Right cardiac atrium (tissue), 5 donors: ENCODE data around the gene CHN2. TPM values are rescaled to one million over a fixed set of nuclear protein-coding genes. Genes with fewer than 3 reads are reported as not detected.

Source experiments
- ATAC-seq, 2 donors: fragments of 200-7000 bp; cut with Tn5 transposase; one replicate each; pipeline versions ENCODE4 v1.8.0 to v1.9.1; 2020; ENCODE audit warnings: moderate library complexity in 2 of 2, mild to moderate bottlenecking in 1 of 2
- DNase-seq, 3 donors: peaks; one replicate each; pipeline ENCODE4 v3.0.0-alpha.2; 2020
- H3K27ac ChIP-seq: one replicate; pipeline ENCODE4 v1.5.1; 2013; ENCODE audit warnings: mild to moderate bottlenecking, low read length, control low read depth, moderate library complexity
- H3K27me3 ChIP-seq: one replicate; pipeline ENCODE4 v1.6.1; 2013; ENCODE audit not compliant: control insufficient read depth, insufficient read depth
- H3K4me1 ChIP-seq: one replicate; pipeline ENCODE4 v1.6.1; 2013; ENCODE audit warnings: low read length; ENCODE audit not compliant: control insufficient read depth, insufficient read depth
- H3K4me3 ChIP-seq: one replicate; pipeline ENCODE4 v1.5.1; 2013; ENCODE audit warnings: low read length, control low read depth
- H3K9me3 ChIP-seq: one replicate; pipeline ENCODE4 v1.6.1; 2013; ENCODE audit warnings: low read length; ENCODE audit not compliant: control insufficient read depth
- WGBS: extraction: QIAGEN DNeasy Blood & Tissue Kit; methylation state at CpG from one replicate; pipeline ENCODE4 v1.1.7; 2013; 5-methylcytosine and 5-hydroxymethylcytosine counted together
- intact Hi-C, 4 donors: fragments of 100-400 bp; cut with DNase I; formaldehyde crosslinking; loops; one replicate each; pipeline versions ENCODE4 v1.11.0 to v1.14.0; 2022 to 2023
- polyA plus RNA-seq: library from polyadenylated mRNA; stranded (reverse); fragments of 200-250 nt; gene quantifications from one replicate; pipeline ENCODE4 v1.2.3, GENCODE V29; 2013
- total RNA-seq, 4 donors: library from RNA; stranded (reverse); fragmentation: NEBNext Ultra II Directional; extraction: Animal tissue kit (Norgen Biotek cat#: 25700); gene quantifications; one replicate each; pipeline ENCODE4 v1.2.1, GENCODE V29; 2021
- donor health status: healthy with polysubstance abuse.
- donor health status: DM: no; HTN: yes; CAD: no.
- donor health status: DM: no; HTN: no; CAD: no.
- donor health status: DM: no; HTN: yes; CAD: no; lungs with severe emphysema.
- donor health status: DM: yes; HTN: yes; CAD: no.

The CHN2 gene
- total and polyA plus RNA-seq, 5 donors: 2.0 to 6.4 (median 4.3) TPM

DNA sequence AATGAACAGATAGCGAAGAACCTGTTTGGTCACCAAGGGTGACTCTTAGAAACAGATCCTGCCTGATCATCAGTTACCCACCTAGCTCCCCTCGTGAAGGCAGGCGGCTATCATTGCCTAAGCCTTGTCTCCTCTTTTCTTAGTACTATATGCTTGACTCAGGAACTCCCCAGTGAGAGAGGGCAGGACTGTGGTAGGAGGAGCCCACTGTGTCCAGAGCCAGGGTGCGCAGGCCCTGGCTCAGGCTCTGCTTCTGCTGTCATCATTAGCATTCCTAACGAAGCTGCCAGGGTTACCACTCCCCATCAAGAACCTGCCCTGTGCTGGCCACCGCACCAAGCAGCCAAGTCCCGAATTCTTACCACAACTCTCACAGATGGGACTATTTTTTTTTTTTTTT lies 160.8 kb downstream of the CHN2 start:
- H3K27ac ChIP-seq: no peak overlapping the region
- H3K4me3 ChIP-seq: no peak overlapping the region
- ATAC-seq (no peak), DNase-seq (no peak)
- H3K9me3 ChIP-seq: no peaks in the 10 kb centered on the region
- 83% methylated on average over 7 of the region's 7 CpGs for WGBS
- no peaks in the 10 kb centered on the region for H3K27me3 ChIP-seq
- intact Hi-C loops: no loop called here
- H3K4me1 ChIP-seq: no peaks in the 10 kb centered on the region

DNA sequence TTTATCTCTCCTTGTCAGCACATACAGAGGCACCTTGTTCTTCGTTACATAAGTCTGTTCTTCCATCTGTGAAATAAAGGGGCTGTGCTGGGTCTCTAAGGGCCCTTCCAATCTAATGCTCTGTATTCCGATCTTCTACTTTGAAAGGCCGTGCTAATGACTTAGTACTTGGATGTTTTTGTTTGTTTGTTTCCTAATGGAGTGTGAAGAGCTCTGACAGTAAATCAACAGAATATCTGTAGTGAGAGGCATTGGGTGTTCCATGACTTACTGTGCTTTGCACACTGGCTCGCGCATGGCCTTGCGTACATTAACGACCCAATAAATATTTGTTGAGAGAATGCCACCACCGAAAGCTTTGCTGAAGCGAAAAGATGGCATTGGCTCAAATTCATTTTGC lies 162.1 kb downstream of the CHN2 start:
- 95% methylated on average over 9 of the region's 9 CpGs for WGBS
- intact Hi-C loops: no loop called here

DNA sequence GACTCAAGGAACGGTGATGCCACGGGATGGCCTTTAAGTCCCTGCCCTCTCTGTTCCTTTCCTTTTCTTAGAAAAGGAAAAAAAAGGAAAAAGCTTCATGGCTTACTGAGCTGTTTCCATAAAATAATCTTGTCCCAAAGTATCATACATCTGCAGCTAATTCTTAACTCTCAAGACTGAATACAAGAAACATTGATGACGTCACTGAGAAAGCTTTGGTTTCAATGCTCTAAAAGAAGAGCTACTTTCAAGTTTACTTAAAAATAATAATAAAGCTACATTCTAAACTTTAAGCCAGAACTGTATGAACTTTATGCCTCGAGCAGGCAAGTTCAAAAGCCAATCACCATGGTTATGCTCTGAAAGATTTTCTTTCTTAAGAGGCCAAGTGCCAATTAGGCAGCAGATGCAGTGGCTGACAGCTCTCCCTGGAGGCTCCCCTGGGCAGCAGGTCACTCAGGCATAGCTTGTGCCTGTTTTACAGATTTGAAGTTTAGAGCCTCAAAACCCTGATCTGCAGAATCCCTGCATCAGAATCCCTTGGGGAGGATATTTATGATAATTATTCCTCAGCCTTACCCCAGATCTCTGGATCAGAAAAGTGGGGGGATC lies 165.0 kb downstream of the CHN2 start:
- ATAC-seq (no peak), DNase-seq (no peak)
- H3K4me3 ChIP-seq: no peak overlapping the region
- H3K27me3 ChIP-seq: no peaks in the 10 kb centered on the region
- 80% methylated on average over 4 of the region's 4 CpGs for WGBS
- no peak overlapping the region for H3K27ac ChIP-seq
- intact Hi-C loops: no loop called here
- no peaks in the 10 kb centered on the region for H3K9me3 ChIP-seq
- H3K4me1 ChIP-seq: no peaks in the 10 kb centered on the region

More for the DNA sequence above, 162.1 kb downstream of the CHN2 start:
- no peaks in the 10 kb centered on the region for H3K4me1 ChIP-seq
- no peaks in the 10 kb centered on the region for H3K27me3 ChIP-seq
- no peak overlapping the region for H3K4me3 ChIP-seq
- ATAC-seq (no peak), DNase-seq (no peak)
- H3K27ac ChIP-seq: no peak overlapping the region
- no peaks in the 10 kb centered on the region for H3K9me3 ChIP-seq

DNA sequence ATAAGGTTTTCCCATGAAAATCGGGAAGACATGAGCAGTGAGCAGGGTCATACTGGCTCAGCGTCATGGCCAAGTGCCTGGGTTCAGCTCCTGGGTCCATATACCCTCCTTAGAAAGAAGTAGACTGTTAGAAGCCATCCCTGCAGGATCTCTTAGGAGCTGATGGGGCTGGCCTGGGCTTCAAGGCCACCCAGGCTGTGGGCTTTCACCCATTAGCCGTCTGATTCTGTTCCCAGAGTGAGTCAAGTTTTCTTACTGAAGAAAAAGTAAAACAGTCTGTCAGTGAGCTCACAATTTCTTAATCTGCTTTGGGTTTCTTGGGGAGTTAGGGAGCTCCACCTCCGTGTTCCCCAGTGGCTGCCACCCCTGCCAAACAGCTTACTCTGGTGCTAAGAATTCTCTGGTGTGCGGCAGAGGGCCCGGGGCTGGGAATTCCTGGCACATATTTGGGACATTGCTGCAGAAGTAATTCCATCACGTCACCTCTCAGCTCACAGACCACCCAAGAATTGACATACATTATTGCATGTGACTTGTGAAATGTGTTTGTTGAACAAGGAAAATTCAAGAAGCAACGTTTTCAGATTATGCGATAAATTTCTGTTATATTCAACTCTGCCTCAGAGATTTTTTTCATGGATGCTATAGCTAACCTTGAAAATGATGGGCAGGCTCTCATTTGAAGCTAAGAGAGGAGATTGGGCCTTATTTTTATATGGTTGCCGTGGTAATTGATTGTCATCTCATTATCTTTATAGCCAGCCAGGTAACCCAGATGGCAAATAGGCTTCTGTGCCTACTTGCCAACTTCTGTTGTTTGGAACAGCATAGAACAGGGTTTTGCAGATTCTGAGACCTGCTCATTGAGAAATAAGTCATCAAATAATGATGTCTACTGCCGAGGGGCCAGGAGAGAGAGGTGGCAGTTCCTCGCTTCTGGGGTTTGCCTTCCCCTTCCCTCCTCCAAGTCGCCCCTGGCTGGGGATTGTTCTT lies 166.4 kb downstream of the CHN2 start:
- ATAC-seq (no peak), DNase-seq (no peak)
- H3K9me3 ChIP-seq: no peaks in the 10 kb centered on the region
- WGBS: 73% methylated on average over 13 of the region's 13 CpGs
- intact Hi-C loops: no loop called here
- H3K4me3 ChIP-seq: no peak overlapping the region
- H3K4me1 ChIP-seq: no peaks in the 10 kb centered on the region
- no peak overlapping the region for H3K27ac ChIP-seq
- H3K27me3 ChIP-seq: no peaks in the 10 kb centered on the region

GRCh38 chr7:29362380-29362779 lies 167.8 kb downstream of the CHN2 start:
- intact Hi-C loops: no loop called here
- H3K27ac ChIP-seq: no peak overlapping the region
- no peaks in the 10 kb centered on the region for H3K9me3 ChIP-seq
- no peaks in the 10 kb centered on the region for H3K27me3 ChIP-seq
- no peaks in the 10 kb centered on the region for H3K4me1 ChIP-seq
- DNase-seq (peak in 1 of 3 donors; percentile 44), ATAC-seq (no peak)
- WGBS: 91% methylated on average over 2 of the region's 2 CpGs
- H3K4me3 ChIP-seq: no peak overlapping the region

GRCh38 chr7:29363636-29364425 lies 169.3 kb downstream of the CHN2 start:
- DNase-seq: no peak
- intact Hi-C loops: no loop called here
- Histone ChIP-seq H3K4me3 (no peak overlapping the region), H3K27ac (no peak overlapping the region), H3K9me3 (no peaks in the 10 kb centered on the region), H3K4me1 (no peaks in the 10 kb centered on the region), H3K27me3 (no peaks in the 10 kb centered on the region)
- WGBS: over 99% methylated on average over 3 of the region's 3 CpGs
- no peak for ATAC-seq

DNA sequence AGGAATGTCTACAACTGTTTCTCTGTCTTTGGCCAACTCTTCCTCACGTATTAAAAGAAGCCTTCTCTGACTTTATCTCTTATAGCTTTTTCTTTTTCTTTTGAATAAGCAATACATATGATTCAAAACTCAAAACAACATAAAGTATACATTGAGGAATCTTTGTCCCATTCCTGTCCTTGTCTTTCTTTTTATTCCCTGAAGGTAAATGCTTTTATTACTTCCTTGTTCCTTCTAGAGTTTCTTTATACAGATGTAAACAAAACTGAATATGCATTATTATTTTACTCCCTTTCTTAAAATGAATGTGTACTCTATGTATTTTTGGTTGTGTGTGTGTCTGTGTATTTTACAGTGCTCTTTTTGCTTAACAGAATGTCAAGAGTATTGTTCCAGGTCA lies 170.1 kb downstream of the CHN2 start:
- H3K4me3 ChIP-seq: no peak overlapping the region
- H3K27me3 ChIP-seq: no peaks in the 10 kb centered on the region
- H3K4me1 ChIP-seq: no peaks in the 10 kb centered on the region
- intact Hi-C loops: no loop called here
- no peaks in the 10 kb centered on the region for H3K9me3 ChIP-seq
- DNase-seq (no peak), ATAC-seq (no peak)
- 82% methylated on average over 1 of the region's 1 CpG for whole genome bisulfite sequencing
- no peak overlapping the region for H3K27ac ChIP-seq

GRCh38 chr7:29365423-29365822 lies 170.8 kb downstream of the CHN2 start:
- no peaks in the 10 kb centered on the region for H3K4me1 ChIP-seq
- DNase-seq: no peak
- no peaks in the 10 kb centered on the region for H3K9me3 ChIP-seq
- 100% methylated on average over 1 of the region's 1 CpG for WGBS
- no peak overlapping the region for H3K27ac ChIP-seq
- H3K27me3 ChIP-seq: no peaks in the 10 kb centered on the region
- intact Hi-C loops: no loop called here
- ATAC-seq: no peak
- no peak overlapping the region for H3K4me3 ChIP-seq

DNA sequence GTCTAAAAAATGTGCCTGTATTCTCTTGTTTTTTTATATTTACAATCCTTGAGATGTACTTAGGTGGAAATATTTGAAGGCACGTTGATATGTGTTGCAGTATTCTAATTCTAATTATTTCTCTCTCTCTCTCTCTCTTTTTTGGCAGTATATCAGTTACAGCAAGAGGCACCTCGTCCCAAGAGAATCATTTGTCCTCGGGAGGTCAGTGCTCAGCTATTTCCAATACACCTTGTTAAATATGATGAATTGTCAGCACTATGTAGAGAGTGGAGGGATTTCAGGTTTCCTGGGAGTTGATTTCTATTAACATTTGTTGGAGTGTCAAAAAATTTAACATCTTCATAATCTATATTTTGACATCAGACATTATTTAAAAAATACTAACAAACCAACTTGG lies 173.2 kb downstream of the CHN2 start:
- no peak overlapping the region for H3K4me3 ChIP-seq
- ATAC-seq: no peak
- no peaks in the 10 kb centered on the region for H3K27me3 ChIP-seq
- no peaks in the 10 kb centered on the region for H3K9me3 ChIP-seq
- WGBS: 47% methylated on average over 3 of the region's 3 CpGs
- DNase-seq: no peak
- intact Hi-C loops: no loop called here
- no peak overlapping the region for H3K27ac ChIP-seq
- H3K4me1 ChIP-seq: no peaks in the 10 kb centered on the region

- ATAC-seq: no peak
- 91% methylated on average over 8 of the region's 8 CpGs for WGBS
These were observed 175.4 kb downstream of the CHN2 start for GRCh38 chr7:29369909-29370488.

More at GRCh38 chr7:29369909-29370488, 175.4 kb downstream of the CHN2 start:
- no peak for DNase-seq
- Histone ChIP-seq H3K27ac (no peak overlapping the region), H3K9me3 (no peaks in the 10 kb centered on the region), H3K27me3 (no peaks in the 10 kb centered on the region), H3K4me1 (no peaks in the 10 kb centered on the region), H3K4me3 (no peak overlapping the region)
- intact Hi-C loops: no loop called here
